Measurements from ENCODE around the gene MOV10. TPM values are rescaled to one million over a fixed set of nuclear protein-coding genes. Genes with fewer than 3 reads are reported as not detected.

MOV10 gene
- total and polyA plus RNA-seq, 9 of the 15 experiments (the other 6 are each of a cell fraction or from before 2014, with no cell fraction given): 16.7 to 105 (median 49.5) TPM

DNA sequence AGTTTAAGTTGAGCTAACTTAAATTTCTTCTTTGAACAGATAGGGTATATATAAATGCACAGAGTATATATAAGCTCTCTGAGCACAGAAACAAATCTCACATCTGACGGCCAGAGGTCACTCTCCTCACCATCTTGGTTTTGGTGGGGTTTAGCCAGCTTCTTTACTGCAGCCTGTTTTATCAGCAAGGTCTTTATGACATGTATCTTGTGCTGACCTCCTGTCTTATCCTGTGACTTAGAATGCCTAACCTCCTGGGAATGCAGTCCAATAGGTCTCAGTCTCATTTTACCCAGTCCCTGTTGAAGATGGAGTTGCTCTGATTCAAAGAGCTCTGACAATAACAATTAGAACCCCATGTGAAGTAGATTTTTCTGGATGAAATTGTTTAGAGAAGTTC is 1.6 kb upstream of the MOV10 start (continued):
- TF ChIP-seq REST (IDR thresholded peaks at IDR 0.05; ENCODE audit: borderline replicate concordance) (peak; percentile 37; the same call in 1 of the 2 replicates), REST (CRISPR knock-in tag; IDR thresholded peaks at IDR 0.05; ENCODE audit: low read depth) (no peak), IRF2 (CRISPR knock-in tag; IDR thresholded peaks at IDR 0.05) (no peak), TSC22D4 (tag; IDR thresholded peaks at IDR 0.05) (no peak), ZKSCAN1 (IDR thresholded peaks at IDR 0.05; ENCODE audit: low read depth, low read length) (no peak), ZNF644 (tag; IDR thresholded peaks at IDR 0.05; ENCODE audit: low read depth) (0 out of 2 replicates have a peak, but pooled peaks have one; percentile 51), BRD4 (IDR thresholded peaks at IDR 0.05) (no peak), SRSF1 (IDR thresholded peaks at IDR 0.05; ENCODE audit: low read depth, low read length) (no peak), NCOA1 (IDR thresholded peaks at IDR 0.05; ENCODE audit: low read depth) (no peak), ZNF76 (CRISPR knock-in tag; IDR thresholded peaks at IDR 0.05; ENCODE audit: borderline replicate concordance) (no peak), FOXJ2 (tag; IDR thresholded peaks at IDR 0.05) (0 out of 2 replicates have a peak, but pooled peaks have one; percentile 40), RBM34 (IDR thresholded peaks at IDR 0.05; ENCODE audit: borderline replicate concordance, insufficient read depth, low read length) (no peak), SMAD3 (CRISPR knock-in tag; conservative IDR thresholded peaks at IDR 0.05) (0 out of 2 replicates have a peak, but pooled peaks have one; percentile 17), MCM3 (IDR thresholded peaks at IDR 0.05) (no peak)
- TF ChIP-seq, protein P1, sequence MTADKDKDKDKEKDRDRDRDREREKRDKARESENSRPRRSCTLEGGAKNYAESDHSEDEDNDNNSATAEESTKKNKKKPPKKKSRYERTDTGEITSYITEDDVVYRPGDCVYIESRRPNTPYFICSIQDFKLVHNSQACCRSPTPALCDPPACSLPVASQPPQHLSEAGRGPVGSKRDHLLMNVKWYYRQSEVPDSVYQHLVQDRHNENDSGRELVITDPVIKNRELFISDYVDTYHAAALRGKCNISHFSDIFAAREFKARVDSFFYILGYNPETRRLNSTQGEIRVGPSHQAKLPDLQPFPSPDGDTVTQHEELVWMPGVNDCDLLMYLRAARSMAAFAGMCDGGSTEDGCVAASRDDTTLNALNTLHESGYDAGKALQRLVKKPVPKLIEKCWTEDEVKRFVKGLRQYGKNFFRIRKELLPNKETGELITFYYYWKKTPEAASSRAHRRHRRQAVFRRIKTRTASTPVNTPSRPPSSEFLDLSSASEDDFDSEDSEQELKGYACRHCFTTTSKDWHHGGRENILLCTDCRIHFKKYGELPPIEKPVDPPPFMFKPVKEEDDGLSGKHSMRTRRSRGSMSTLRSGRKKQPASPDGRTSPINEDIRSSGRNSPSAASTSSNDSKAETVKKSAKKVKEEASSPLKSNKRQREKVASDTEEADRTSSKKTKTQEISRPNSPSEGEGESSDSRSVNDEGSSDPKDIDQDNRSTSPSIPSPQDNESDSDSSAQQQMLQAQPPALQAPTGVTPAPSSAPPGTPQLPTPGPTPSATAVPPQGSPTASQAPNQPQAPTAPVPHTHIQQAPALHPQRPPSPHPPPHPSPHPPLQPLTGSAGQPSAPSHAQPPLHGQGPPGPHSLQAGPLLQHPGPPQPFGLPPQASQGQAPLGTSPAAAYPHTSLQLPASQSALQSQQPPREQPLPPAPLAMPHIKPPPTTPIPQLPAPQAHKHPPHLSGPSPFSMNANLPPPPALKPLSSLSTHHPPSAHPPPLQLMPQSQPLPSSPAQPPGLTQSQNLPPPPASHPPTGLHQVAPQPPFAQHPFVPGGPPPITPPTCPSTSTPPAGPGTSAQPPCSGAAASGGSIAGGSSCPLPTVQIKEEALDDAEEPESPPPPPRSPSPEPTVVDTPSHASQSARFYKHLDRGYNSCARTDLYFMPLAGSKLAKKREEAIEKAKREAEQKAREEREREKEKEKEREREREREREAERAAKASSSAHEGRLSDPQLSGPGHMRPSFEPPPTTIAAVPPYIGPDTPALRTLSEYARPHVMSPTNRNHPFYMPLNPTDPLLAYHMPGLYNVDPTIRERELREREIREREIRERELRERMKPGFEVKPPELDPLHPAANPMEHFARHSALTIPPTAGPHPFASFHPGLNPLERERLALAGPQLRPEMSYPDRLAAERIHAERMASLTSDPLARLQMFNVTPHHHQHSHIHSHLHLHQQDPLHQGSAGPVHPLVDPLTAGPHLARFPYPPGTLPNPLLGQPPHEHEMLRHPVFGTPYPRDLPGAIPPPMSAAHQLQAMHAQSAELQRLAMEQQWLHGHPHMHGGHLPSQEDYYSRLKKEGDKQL (CRISPR knock-in tag; IDR thresholded peaks at IDR 0.05; ENCODE audit: borderline replicate concordance): no peak
